ENCODE data around the gene RAP1B.
"Not testable (repeated sequence)": the region's sequence is repeated elsewhere in the genome, so short reads cannot be mapped to it uniquely, and the experiment has no call there.

RAP1B gene

DNA sequence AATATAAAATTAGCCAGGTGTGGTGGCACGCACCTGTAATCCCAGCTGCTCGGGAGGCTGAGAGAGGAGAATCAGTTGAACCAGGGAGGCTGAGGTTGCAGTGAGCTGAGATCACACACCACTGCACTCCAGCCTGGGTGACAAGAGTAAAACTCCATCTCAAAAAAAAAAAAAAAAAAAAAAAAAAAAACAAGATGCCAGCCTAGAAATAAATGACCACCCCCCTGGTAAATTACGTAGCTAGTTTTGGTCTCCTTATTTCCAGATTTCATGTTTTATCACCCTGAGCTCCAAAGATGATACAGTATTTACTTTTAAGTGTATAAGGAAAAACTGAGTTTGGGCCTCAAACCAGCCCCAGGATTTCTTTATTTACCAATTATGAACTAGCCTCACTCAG, 26.7 kb downstream of the RAP1B start:
- DNase-seq, result not testable (repeated sequence)

DNA sequence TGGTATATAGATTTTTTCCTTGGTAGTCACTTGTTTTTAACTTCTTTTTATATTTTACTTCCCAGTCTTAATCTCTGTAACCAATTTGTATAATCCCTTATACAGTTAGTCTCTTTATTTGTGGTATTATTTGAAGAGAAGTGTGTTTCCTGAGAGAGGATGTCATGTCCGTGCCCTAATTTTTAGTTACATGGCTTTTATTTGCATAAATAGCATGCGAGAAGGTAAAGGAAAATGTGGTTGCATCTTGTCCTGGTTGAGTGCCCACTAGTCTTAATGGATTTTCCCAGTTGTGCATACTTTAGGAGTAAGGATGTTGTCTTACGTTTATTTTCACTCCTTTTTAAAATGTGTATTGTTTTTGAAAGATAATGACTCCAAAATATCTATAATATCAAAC, 27.5 kb downstream of the RAP1B start:
- no peak for DNase-seq

DNA sequence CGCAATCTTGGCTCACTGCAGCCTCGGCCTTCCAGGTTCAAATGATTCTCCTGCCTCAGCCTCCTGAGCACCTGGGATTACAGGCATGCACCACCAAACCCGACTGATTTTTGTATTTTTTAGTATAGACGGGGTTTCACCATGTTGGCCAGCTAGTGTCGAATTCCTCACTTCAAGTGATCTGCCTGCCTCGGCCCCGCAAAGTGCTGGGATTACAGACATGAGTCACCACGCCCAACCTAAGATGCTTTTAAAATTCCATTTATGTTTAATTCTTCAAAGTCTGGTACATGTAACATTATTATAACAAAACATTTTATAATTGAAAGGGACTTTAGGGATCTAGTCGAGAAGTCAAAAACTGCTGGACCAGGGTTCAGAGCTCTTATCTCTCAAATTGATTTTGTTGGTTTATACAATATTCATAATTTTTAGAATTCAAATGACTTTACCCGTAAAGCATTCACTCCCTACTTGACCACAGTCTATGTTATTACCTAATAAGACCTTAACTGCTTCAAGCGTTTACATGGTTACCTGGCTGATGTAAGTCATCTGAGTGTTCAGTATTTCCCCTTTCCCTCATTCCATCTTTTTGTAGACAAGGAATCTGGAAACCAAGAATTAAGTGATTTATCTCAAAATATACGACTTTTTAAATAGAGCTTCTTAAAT, 28.2 kb downstream of the RAP1B start:
- no peak for DNase-seq

DNA sequence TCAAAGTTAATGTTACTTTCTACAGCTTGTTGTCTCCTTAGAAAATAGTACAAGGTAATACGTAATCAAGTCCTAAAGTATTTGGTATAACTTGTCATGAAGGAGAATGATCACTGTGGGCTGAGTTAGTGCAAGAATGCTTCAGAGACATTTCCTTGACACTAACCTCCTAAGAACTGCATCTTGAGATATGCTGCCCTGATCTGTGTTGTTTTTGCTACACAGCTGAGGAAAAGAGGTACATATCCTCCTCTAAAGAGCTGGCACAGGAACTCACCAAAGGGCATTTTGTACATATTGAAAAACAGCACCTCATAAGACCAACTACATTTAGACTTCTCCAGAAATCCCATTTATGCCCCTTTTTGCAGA, 28.7 kb downstream of the RAP1B start:
- no peak for DNase-seq

DNA sequence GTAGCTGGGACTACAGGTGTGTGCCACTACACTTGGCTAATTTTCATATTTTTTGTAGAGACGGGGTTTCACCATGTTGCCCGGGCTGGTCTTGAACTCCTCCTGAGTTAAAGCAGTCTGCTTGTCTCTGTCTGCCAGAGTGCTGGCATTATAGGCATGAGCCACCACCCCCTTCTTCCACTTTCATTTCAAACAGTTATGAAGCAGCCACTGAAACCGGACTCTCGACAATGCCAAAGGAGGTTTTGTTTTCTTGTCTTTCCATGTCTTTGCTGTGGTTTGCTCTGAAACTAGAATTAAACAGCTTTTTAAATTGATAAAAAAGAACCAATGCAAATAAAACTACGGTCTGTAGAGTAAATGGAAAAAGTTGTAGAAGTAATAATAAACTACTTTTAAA, 30.4 kb downstream of the RAP1B start:
- peak; percentile 22 to 25 for DNase-seq

DNA sequence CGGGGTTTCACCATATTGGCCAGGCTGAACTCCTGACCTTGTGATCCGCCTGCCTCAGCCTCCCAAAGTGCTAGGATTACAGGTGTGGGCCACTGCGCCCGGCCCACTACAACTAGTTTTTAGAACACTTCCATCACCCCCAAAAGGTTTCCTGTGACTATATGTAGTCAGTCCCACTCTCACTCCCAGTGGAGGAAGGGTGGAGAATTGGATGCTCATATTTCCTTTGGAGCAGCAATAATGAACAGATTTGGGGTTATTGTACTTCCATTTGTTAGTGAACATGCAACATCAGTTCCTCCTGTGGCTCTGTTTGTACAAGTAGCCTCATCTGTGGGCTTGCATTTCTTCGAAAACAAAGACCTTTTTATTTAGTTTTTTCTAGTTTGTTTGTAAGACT, 35.8 kb downstream of the RAP1B start:
- no peak for DNase-seq

DNA sequence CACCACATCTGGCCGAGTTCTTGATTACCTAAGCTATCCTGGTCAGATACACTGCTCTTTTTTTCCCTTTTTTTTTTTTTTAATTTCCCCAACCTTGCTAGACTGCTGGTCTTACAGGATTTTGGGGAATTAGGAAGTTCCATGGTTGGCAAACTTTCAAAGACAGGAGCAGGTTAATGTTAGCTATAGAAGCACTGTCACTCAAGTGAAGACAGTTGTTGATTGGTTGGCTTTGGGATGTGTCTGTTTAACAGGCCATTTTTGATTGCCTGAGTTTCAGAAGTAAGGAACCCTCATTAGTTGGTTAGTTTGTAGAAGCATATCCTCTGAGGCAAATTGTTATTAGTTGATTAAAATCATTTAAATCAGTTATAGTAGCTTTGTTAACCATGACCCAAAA, 36.8 kb downstream of the RAP1B start:
- no peak for DNase-seq

DNA sequence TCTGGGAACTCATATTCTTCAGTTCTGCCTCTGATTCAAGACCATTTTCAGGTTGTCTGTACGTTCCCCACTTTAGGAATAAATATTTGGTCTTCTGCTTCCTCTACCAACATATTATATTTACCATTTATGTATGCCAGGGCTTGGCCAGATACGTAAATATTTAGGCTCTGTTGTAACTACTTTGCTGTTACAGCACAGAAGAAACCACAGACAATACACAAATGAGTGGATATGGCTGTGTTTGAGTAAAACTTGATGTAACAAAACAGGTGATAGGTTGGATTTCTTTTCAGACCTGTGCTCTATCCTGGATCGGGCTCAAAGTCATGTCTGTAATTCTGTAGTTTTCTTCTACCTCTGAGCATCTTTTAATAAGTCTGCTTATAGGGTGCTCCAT, 37.5 kb downstream of the RAP1B start:
- DNase-seq, result no peak

DNA sequence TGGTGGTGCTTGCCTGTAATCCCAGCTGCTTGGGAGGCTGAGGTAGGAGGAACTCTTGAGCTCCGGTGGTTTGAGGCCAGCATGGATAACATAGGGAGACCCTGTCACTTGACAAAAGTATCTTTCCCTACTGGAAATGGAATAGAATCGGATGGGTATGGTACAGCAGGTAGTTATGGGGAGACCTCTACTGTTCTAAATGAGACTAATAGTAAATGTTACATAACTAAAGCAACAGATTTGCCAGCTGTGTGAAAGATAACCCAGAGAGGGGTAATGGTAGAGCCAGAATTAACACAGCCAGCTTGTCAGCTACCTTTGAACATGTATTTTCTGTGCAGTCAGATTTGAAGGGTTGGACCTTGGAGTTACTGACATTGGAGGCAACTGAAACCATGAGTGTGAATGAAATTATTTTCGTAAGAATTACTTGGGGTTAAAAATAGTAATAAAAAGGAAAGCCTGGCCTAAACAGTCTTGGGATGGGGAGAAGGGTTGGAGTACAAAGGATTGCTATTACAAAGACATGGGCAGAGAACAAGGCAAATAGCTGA, 54.4 kb downstream of the RAP1B start:
- DNase-seq, result no peak

DNA sequence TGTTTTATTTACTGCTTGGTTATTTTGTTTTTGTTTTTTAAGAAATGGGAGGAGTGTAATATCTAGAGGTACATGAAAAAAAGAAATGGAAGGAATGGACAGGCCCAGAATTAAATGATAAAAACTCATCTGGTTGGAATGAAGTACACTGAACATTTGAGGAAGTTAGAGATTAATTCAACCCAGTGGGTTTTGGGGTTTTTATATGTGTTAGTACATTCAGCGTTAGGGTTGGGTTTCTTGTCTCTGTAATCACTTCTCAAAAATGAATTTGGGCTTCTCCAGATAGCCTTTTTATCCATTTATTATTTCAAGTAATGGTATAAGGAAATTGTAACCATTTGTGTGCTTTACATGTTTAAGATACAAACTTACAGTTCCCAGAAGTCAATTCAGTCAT, 56.6 kb downstream of the RAP1B start:
- no peak for DNase-seq

DNA sequence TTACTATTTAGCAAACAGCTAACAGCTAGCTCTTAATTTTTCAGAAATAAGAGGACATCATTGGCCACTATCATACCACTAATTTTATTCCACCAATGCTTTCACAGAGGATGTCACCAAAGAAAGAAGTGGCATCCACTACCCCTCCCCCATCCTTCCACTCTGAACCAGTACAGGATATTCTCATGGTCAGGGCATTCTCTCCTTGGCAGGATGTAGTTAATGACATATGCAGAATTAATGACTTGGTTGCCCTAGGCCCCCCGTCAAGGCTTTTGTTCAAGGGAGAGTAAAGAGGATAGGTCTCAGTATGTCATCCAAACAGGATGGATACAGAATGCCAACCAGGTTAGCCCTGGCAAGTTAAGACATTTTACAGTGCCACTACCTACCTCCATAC, 57.2 kb downstream of the RAP1B start:
- no peak for DNase-seq

DNA sequence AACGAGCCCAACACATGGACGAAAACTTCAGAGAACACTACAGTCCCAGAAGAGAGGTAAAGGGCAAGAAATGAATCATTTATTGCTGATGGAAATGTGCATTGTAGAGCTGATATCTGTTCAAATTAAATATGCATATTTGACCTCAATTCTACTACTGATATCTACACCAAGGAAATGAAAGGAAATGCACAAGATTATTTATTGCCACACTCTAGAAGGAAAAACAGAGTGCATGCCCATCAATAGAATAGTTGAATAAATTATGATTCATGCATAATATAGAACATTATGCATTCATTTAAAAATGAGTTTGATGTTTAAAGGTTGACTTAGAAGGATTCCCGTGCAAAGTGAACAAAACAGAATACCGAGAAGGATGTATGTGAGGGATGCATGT, 60.5 kb downstream of the RAP1B start:
- DNase-seq, result no peak

DNA sequence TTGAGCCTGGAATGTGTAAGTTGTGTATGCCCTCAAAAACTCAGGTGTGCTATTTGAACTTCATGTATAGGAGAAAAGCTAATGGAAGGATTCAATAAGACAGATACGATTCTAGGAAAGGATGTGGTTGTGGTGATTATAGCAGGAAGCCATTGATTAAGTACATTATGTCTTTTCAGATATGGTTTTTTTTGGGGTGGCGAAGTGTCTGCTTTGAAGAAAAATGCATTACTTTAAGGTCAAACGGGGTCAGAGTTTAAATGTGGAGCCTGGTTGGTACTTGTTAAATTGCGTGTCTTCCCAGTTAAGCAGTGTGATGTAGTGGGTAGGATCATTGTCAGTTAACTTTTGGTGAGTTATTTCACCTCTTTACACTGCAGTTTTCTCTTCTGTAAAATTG, 63.1 kb downstream of the RAP1B start:
- DNase-seq, result no peak

DNA sequence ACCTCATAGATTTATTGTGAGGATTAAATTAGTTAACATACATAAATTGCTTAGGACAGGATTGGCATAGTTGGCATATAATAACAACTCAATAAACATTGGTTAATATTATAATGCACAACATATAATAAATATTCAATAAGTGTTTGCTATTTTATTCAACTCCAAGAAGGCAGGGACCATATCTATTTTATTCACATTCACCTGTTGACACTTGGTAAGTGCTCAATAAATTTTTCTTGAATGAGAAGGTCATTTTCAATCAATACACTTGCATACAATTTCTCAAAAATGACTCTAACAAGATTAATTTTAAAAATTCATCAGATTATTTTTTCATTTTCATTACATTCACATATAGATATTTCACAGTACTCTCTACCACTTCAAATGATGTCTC, 63.7 kb downstream of the RAP1B start:
- no peak for DNase-seq

DNA sequence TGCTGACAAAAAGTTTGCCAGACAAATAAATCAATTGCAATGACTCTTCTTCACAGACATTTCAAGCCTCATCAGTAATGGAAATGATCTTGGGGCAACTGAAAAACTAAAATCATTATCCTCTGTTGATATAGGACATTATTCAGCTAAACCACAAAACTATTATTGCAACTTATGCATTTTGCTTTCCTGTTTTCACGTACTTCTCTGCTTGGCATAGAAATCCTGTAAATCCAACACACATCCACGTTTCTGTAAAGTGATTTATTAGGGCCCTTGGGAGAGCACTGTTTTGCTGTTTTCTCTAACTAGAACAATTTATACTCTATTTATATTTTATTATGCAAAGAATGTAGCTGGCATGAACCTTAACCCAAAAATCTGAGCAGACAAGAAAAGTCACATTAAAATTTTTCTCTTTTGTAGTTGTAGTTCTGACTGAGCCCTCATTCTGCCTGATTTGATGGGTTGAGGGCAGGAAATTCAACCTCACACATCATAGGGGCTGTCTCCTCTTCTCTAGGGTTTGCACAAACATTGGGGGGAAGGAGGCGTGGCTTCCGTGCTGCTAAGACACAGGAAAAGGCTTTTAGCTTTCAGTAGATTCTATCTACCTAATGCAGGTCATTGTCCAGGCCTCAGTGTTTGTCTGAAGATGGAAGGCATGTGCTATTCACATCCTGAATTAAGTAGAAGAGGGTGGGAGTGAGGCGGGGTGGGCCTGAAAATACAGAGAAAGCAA, 64.6 kb downstream of the RAP1B start:
- peak; percentile 27 to 53 for DNase-seq

DNA sequence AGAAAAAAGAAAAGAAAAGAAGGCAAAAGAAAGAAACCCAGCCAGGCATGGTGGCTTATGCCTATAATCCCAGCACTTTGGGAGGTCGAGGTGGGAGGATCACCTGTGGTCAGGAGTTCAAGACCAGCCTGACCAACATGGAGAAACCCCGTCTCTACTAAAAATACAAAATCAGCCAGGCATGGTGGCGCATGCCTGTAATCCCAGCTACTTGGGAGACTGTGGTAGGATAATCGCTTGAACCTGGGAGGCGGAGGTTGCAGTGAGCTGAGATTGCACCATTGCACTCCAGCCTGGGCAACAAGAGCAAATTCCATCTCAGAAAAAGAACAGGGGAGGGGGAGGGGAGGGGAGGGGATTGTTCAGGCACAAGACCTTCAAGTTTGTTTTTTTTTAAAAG, 66.2 kb downstream of the RAP1B start:
- not testable (repeated sequence) for DNase-seq

DNA sequence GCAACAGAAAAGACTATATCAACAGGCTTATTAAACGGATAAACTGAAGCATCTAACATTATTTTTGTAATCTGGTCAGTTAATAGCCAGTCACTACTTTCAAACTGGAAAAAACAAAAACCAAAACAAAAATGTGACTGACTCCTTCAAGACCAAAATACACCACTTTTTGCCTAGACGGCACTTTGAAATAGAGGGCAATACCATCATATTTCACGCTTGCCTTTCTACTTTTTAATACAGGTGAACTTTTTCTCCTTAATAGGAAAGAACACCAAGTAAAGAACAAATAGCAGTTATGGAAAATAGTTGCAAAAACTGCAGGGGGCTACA, 75.5 kb downstream of the RAP1B start:
- no peak for DNase-seq

DNA sequence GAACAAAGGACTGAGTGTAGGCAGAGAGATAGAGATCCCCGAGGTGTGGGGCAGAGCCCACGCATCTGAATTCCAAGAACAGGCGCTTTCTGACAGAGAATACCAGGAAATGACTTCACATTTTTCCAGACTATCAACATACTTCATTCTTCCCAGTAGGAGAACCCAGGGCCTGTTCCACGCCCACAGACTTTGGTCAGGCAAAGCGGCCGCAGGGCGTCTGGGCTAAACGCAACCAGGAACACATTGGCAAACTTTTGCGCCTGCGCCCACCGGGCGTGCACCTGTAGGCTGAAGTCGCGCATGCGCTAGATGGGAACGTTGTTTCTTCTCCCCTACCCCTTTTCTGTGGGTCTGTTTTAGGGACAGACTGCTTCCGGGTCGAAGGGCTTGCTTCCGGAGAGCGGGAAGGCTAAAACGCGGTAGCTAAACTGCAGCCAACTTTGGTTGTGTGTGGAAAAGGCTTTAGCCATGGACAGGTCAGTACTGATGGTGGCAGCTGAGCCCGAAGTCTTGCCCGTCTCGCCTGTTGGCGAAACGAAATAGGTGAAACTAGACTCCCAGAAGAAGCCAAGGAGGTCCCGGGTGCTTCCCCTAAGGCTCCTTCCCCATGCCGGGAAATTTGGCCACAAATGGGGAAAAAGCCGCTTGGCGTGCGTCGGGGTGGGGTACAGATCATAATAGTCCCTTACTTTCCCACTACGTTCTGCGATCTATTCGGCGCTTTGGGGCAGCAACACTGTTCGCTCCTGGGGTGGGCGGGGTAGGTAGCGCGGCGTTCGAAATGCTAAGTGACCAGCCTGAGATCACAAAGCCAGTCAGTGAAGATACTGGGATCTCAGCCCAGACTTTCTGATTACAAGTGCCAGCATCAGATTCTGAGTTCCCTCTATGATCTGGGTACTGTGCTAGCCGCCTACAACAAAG, 76.2 kb downstream of the RAP1B start, which contains the start of gene NUP107:
NUP107 (plus strand) TSS at position 384 of the 927 bp plus-strand sequence; CDS start at position 472, 88 bp downstream.
- DNase-seq, result peak; percentile 96 to 97

DNA sequence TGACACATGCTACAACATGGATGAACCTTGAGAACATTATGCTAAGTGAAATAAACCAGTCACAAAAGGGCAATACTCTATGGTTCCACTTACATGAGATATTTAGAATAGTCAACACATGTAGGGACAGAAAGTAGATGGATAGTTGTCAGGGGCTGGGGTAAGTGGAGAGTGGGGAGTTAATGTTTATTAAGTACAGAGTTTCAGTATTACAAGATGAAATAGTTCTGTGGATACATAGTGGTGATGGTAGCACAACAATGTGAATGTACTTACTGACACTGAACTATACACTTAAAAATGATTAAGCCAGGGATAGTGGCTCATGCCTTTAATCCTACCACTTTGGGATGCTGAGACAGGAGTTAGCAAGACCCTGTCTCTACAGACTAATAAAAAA, 84.8 kb downstream of the RAP1B start:
- DNase-seq, result no peak

DNA sequence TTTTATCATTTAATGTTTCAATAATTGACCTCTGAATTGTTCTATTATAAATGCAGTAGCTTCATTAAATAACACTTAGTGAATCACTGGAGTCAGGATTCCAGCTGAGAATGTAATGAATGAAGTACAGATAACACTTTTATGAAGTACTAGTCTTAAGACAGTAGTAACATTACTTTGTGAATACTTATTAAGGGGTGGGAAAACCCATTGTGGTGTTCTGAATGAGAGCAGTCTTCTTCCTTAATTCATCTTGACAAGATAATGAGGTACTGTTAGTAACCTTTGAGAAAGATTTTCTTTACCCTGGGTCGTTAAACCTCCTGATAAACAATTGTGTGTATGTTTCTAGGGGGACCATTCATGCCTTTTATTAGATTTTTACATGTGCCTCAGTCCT, 88.8 kb downstream of the RAP1B start:
- DNase-seq, result no peak
